Omental fat pad (tissue), 4 donors: ENCODE data around the gene SMAD3. TPM values are rescaled to one million over a fixed set of nuclear protein-coding genes. Genes with fewer than 3 reads are reported as not detected.

ENCODE experiments used
- ATAC-seq: fragments of 150-250 bp; one replicate; pipeline ENCODE4 v1.9.1; 2016; ENCODE audit warnings: mild to moderate bottlenecking, moderate library complexity; ENCODE audit not compliant: low FRiP score
- DNase-seq: peaks from one replicate; pipeline ENCODE4 v3.0.0-alpha.2; 2019; ENCODE audit warnings: low spot score
- CTCF ChIP-seq, 3 donors: fragments of 450-650 bp; IDR thresholded peaks; one replicate each; pipeline ENCODE4 v1.5.1; 2016 to 2017; ENCODE audit warnings: antibody characterized with exemption in 3 of 3, mild to moderate bottlenecking in 3 of 3, moderate library complexity in 2 of 3
- total RNA-seq, 4 donors: library from RNA; depleted of rRNA; stranded (reverse); fragments of >200 nt; gene quantifications; one replicate each; pipeline ENCODE4 v1.1.0, GENCODE V29; 2016

The SMAD3 gene
- total RNA-seq, 4 donors from 2014 or later, result 30.9 to 58.1 (median 49.9) TPM

GRCh38 chr15:67156426-67156825 lies 91.0 kb downstream of the SMAD3 start:
- ATAC-seq (no peak), DNase-seq (no peak)
- TF ChIP-seq CTCF (IDR thresholded peaks at IDR 0.05), result no peak

GRCh38 chr15:67156834-67157233 lies 91.4 kb downstream of the SMAD3 start:
- no peak for TF ChIP-seq CTCF (IDR thresholded peaks at IDR 0.05)
- ATAC-seq (no peak), DNase-seq (no peak)

GRCh38 chr15:67157521-67158252 lies 92.3 kb downstream of the SMAD3 start:
- no peak for TF ChIP-seq CTCF (IDR thresholded peaks at IDR 0.05)
- no peak for ATAC-seq
- no peak for DNase-seq

- no peak for ATAC-seq
- no peak for DNase-seq
- TF ChIP-seq CTCF (IDR thresholded peaks at IDR 0.05), result no peak
These were observed 93.0 kb downstream of the SMAD3 start for GRCh38 chr15:67158367-67158766.

GRCh38 chr15:67161412-67161811 lies 96.0 kb downstream of the SMAD3 start:
- ATAC-seq (no peak), DNase-seq (no peak)
- no peak for TF ChIP-seq CTCF (IDR thresholded peaks at IDR 0.05)

- no peak for TF ChIP-seq CTCF (IDR thresholded peaks at IDR 0.05)
- ATAC-seq (no peak), DNase-seq (no peak)
These were observed 96.5 kb downstream of the SMAD3 start for GRCh38 chr15:67161881-67162280.

- no peak for TF ChIP-seq CTCF (IDR thresholded peaks at IDR 0.05)
- no peak for ATAC-seq
- no peak for DNase-seq
These were observed 97.8 kb downstream of the SMAD3 start for GRCh38 chr15:67163180-67163579.
